ENCODE data around the gene ODF2L. TPM values are rescaled to one million over a fixed set of nuclear protein-coding genes. Genes with fewer than 3 reads are reported as not detected.

Gene ODF2L
- total RNA-seq, 2 experiments from 2014 or later, result 68.1 to 71.2 TPM

- no peak for DNase-seq
- H3K27me3 Mint-ChIP-seq, result no peaks in the 10 kb centered on the region
- CTCF ChIA-PET, result interaction anchor here (0.8 to 1.7 kb wide), 2 partner anchors 8 to 316 kb away, joined by 4 read pairs; partner anchors contain the start of genes ODF2L and SH3GLB1
- H3K4me1 Mint-ChIP-seq (ENCODE audit: low read depth), result peaks cover 64% of the 10 kb centered on the region
- H3K4me3 Mint-ChIP-seq, result no peak overlapping the region
- peaks cover 3% of the 10 kb centered on the region for H3K36me3 ChIP-seq (ENCODE audit: insufficient read depth, low read length)
- H3K27ac ChIP-seq (ENCODE audit: low read depth in 1 of 2, low read length in 2 of 2), result peak overlapping the region in 1 of 2 donors; percentile 73
- H3K36me3 Mint-ChIP-seq (ENCODE audit: low read depth), result peaks cover 12% of the 10 kb centered on the region
- no peaks in the 10 kb centered on the region for H3K9me3 ChIP-seq (ENCODE audit: control insufficient read depth in 1 of 2, insufficient read depth in 1 of 2, low read length in 2 of 2)
- H3K9me3 Mint-ChIP-seq, result peaks cover 2% of the 10 kb centered on the region
- peak overlapping the region; percentile 78 for H3K27ac Mint-ChIP-seq
- TF ChIP-seq CTCF (IDR thresholded peaks at IDR 0.05), result no peak
- H3K27me3 ChIP-seq (ENCODE audit: control insufficient read depth in 1 of 2, insufficient read depth in 2 of 2, low read length in 2 of 2), result no peaks in the 10 kb centered on the region
- POLR2A ChIA-PET, result interaction anchor here (0.6 to 4.4 kb wide), 6 partner anchors 8 to 583 kb away, joined by 3 to 40 read pairs (median 4); partner anchors contain the start of genes ODF2L and SH3GLB1
- peaks cover 4% of the 10 kb centered on the region for H3K4me1 ChIP-seq (ENCODE audit: insufficient read depth, low read length)
- ATAC-seq (ENCODE audit: poor library complexity), result no peak
- intact Hi-C loops (cut with DNase I, micrococcal nuclease), result loop anchor here (5.0 to 10.0 kb wide), 4 partner anchors 317 to 944 kb away; partner anchors contain the start of genes HS2ST1 (in 1 of the 2), SELENOF (in 1 of the 2) and SH3GLB1 (in 1 of the 2)
- H3K4me3 ChIP-seq (ENCODE audit: low read length), result no peak overlapping the region
These were observed 8.1 kb downstream of the ODF2L start for GRCh38 chr1:86387916-86388627.

DNA sequence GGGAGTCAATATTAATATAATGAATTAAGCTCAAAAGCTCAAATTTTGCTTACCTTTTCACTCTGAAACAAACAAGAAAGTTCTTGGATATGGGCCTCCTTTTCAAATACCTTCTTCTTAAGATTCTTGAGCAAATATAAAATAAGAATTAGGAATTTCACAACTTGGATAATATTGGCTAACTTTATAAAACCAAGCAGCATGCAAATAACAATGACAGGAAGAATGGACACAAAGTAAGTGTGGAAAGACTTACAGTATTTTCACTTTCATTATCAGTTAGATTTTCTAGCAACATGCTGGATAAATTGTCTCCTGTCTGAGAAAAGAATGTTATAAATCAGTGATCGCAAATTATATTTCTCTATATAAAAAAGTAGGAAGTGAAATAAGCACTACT, 13.2 kb downstream of the ODF2L start:
- no peak overlapping the region for H3K27ac ChIP-seq (ENCODE audit: low read depth in 1 of 2, low read length in 2 of 2)
- H3K36me3 ChIP-seq (ENCODE audit: insufficient read depth, low read length), result peaks cover 3% of the 10 kb centered on the region
- Mint-ChIP-seq H3K27me3 (no peaks in the 10 kb centered on the region), H3K4me1 (ENCODE audit: low read depth) (peaks cover 38% of the 10 kb centered on the region), H3K9me3 (no peaks in the 10 kb centered on the region), H3K4me3 (peak overlapping the region; percentile 59), H3K27ac (peak overlapping the region; percentile 44), H3K36me3 (ENCODE audit: low read depth) (peaks cover 29% of the 10 kb centered on the region)
- peak overlapping the region; percentile 8 for H3K4me3 ChIP-seq (ENCODE audit: low read length)
- H3K27me3 ChIP-seq (ENCODE audit: control insufficient read depth in 1 of 2, insufficient read depth in 2 of 2, low read length in 2 of 2), result no peaks in the 10 kb centered on the region
- intact Hi-C loops (cut with DNase I, micrococcal nuclease), result loop anchor here in 1 of 2 experiments (10.0 kb wide), 1 partner anchor 322 kb away; the partner anchor contains the start of gene SH3GLB1
- ATAC-seq (ENCODE audit: poor library complexity) (no peak), DNase-seq (peak in 1 of 14 experiments; percentile 34)
- H3K9me3 ChIP-seq (ENCODE audit: control insufficient read depth in 1 of 2, insufficient read depth in 1 of 2, low read length in 2 of 2), result no peaks in the 10 kb centered on the region
- no peaks in the 10 kb centered on the region for H3K4me1 ChIP-seq (ENCODE audit: insufficient read depth, low read length)
- ChIA-PET POLR2A (interaction anchor here (1.1 to 2.0 kb wide), 2 partner anchors 13 to 123 kb away, joined by 3 to 10 read pairs; partner anchors contain the start of gene ODF2L), CTCF (no interaction called here)
- no peak for TF ChIP-seq CTCF (IDR thresholded peaks at IDR 0.05)

- Mint-ChIP-seq H3K4me3 (no peak overlapping the region), H3K27me3 (no peaks in the 10 kb centered on the region), H3K9me3 (no peaks in the 10 kb centered on the region), H3K36me3 (ENCODE audit: low read depth) (peaks cover 46% of the 10 kb centered on the region), H3K27ac (no peak overlapping the region), H3K4me1 (ENCODE audit: low read depth) (peaks cover 29% of the 10 kb centered on the region)
- CTCF ChIA-PET, result no interaction called here
- peaks cover 0 to 7% of the 10 kb centered on the region in 2 experiments for H3K9me3 ChIP-seq (ENCODE audit: control insufficient read depth in 1 of 2, insufficient read depth in 1 of 2, low read length in 2 of 2)
- ATAC-seq (ENCODE audit: poor library complexity) (no peak), DNase-seq (no peak)
- POLR2A ChIA-PET, result no interaction called here
- H3K36me3 ChIP-seq (ENCODE audit: insufficient read depth, low read length), result peaks cover 4% of the 10 kb centered on the region
- no peaks in the 10 kb centered on the region for H3K27me3 ChIP-seq (ENCODE audit: control insufficient read depth in 1 of 2, insufficient read depth in 2 of 2, low read length in 2 of 2)
- intact Hi-C loops (cut with DNase I, micrococcal nuclease), result loop anchor here in 1 of 2 experiments (2.0 to 10.0 kb wide), 3 partner anchors 324 to 704 kb away; partner anchors contain the start of gene SH3GLB1
- no peak overlapping the region for H3K27ac ChIP-seq (ENCODE audit: low read depth in 1 of 2, low read length in 2 of 2)
- H3K4me1 ChIP-seq (ENCODE audit: insufficient read depth, low read length), result no peaks in the 10 kb centered on the region
- no peak for TF ChIP-seq CTCF (IDR thresholded peaks at IDR 0.05)
- H3K4me3 ChIP-seq (ENCODE audit: low read length), result no peak overlapping the region
These were observed 14.9 kb downstream of the ODF2L start for GRCh38 chr1:86381223-86381622.

Data from CD4-positive, alpha-beta T cell (primary cell).